Peyer's patch (tissue), 4 donors: ENCODE measurements around the gene PNCK.

Experiments used
- POLR2A ChIP-seq, 2 donors: fragments of 450-650 bp; IDR thresholded peaks; one replicate each; pipeline ENCODE4 v1.5.1; 2017; ENCODE audit warnings: antibody characterized with exemption in 2 of 2, mild to moderate bottlenecking in 2 of 2, moderate library complexity in 2 of 2
- TF ChIP-seq, protein P1 (sequence below), 6 experiments: fragments of 450-650 bp in 4 of 6; fragments of 200-600 bp in 2 of 6; sonication (generic) in 1 of 6; IDR thresholded peaks; one replicate each; pipeline ENCODE4 v1.5.1; 2017 to 2019; ENCODE audit warnings: antibody characterized with exemption in 6 of 6, mild to moderate bottlenecking in 3 of 6, moderate library complexity in 1 of 6

DNA sequence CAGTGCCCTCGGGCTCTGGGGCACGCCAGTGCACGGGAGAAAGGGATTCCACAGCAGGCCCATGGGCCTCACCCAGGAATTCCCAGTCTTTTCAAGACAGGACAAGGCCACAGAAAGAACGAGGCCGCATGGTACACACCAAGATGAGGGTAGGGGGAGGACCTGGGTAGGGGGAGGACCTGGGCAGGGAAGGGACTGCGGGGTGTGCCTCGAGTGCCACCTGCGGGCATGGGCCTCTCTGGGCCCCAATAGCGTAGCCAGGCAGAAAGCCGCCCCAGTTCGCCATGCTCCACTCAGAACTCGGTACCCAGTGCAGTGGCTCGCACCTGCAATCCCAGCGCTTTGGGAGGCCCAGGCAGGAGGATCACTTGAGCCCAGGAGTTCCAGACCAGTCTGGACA lies 40.6 kb downstream of the PNCK start:
- TF ChIP-seq, protein P1, sequence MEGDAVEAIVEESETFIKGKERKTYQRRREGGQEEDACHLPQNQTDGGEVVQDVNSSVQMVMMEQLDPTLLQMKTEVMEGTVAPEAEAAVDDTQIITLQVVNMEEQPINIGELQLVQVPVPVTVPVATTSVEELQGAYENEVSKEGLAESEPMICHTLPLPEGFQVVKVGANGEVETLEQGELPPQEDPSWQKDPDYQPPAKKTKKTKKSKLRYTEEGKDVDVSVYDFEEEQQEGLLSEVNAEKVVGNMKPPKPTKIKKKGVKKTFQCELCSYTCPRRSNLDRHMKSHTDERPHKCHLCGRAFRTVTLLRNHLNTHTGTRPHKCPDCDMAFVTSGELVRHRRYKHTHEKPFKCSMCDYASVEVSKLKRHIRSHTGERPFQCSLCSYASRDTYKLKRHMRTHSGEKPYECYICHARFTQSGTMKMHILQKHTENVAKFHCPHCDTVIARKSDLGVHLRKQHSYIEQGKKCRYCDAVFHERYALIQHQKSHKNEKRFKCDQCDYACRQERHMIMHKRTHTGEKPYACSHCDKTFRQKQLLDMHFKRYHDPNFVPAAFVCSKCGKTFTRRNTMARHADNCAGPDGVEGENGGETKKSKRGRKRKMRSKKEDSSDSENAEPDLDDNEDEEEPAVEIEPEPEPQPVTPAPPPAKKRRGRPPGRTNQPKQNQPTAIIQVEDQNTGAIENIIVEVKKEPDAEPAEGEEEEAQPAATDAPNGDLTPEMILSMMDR (IDR thresholded peaks at IDR 0.05) = no peak
- no peak for TF ChIP-seq POLR2A (IDR thresholded peaks at IDR 0.05)
